ENCODE results near the gene FAM135A. TPM values are rescaled to one million over a fixed set of nuclear protein-coding genes. Genes with fewer than 3 reads are reported as not detected.
A peak's percentile ranks its signal among the peaks of the same experiment; 100 is the strongest.
"Not testable (repeated sequence)": the region's sequence is repeated elsewhere in the genome, so short reads cannot be mapped to it uniquely, and the experiment has no call there.

The FAM135A gene
- total and polyA plus RNA-seq, 8 donors = 7.2 to 121 (median 39.5) TPM

DNA sequence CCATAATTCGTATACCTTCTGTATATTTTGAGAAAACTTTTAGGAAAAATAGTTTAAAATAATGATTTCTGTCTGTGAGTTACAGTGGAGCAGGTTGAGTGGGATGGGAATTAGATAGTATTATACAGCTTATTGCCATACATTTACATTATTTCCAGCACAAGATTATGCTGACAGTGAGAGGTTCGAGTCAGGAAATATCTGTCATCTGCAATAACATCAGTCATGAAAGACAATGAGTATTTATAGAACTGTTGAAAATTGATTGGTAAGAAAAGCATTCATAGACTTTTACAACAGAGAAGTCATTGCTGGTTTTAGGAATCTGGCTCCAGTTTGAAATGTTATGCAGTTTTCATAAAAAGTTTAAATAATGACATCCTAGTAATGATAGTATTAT is 45.9 kb downstream of the FAM135A start:
- Histone ChIP-seq H3K27ac (no peak overlapping the region), H3K4me3 (no peak overlapping the region), H3K9me3 (no peaks in the 10 kb centered on the region), H3K4me1 (peaks cover 0 to 34% (median 12%) of the 10 kb centered on the region in 4 donors), H3K27me3 (no peaks in the 10 kb centered on the region), H3K36me3 (peaks cover 0 to 17% (median 2%) of the 10 kb centered on the region in 4 donors)
- WGBS, 5 donors = 84 to 94% (median 91%) methylated on average over 2 of the region's 2 CpGs
- no peak for DNase-seq
- intact Hi-C loops (cut with DNase I; ENCODE audit: low total_unique reads) = no loop called here
- no peak for TF ChIP-seq POLR2A (IDR thresholded peaks at IDR 0.05)
- TF ChIP-seq EP300 (IDR thresholded peaks at IDR 0.05) = no peak

- H3K9me3 ChIP-seq; DNase-seq; H3K27me3 ChIP-seq; H3K27ac ChIP-seq; H3K4me3 ChIP-seq; intact Hi-C loops (cut with DNase I; ENCODE audit: low total_unique reads): not testable (repeated sequence)
- WGBS, 5 donors = 94 to 97% (median 96%) methylated on average over 14 of the region's 14 CpGs
- H3K4me1 ChIP-seq = peaks cover 0 to 34% (median 12%) of the 10 kb centered on the region in 4 donors
- peaks cover 0 to 17% (median 2%) of the 10 kb centered on the region in 4 donors for H3K36me3 ChIP-seq
These were observed 46.4 kb downstream of the FAM135A start for GRCh38 chr6:70459699-70460098.

GRCh38 chr6:70470016-70470415 is 56.7 kb downstream of the FAM135A start:
- H3K27ac ChIP-seq = no peak overlapping the region
- H3K9me3 ChIP-seq = no peaks in the 10 kb centered on the region
- no peaks in the 10 kb centered on the region for H3K27me3 ChIP-seq
- no peak overlapping the region for H3K4me3 ChIP-seq
- H3K4me1 ChIP-seq = no peaks in the 10 kb centered on the region
- DNase-seq = no peak
- intact Hi-C loops (cut with DNase I; ENCODE audit: low total_unique reads) = no loop called here
- H3K36me3 ChIP-seq = peaks cover 0 to 22% (median 20%) of the 10 kb centered on the region in 4 donors
- TF ChIP-seq POLR2A (IDR thresholded peaks at IDR 0.05) (no peak), POLR2AphosphoS5 (IDR thresholded peaks at IDR 0.05) (no peak), EP300 (IDR thresholded peaks at IDR 0.05) (no peak)
- TF ChIP-seq, protein P1, sequence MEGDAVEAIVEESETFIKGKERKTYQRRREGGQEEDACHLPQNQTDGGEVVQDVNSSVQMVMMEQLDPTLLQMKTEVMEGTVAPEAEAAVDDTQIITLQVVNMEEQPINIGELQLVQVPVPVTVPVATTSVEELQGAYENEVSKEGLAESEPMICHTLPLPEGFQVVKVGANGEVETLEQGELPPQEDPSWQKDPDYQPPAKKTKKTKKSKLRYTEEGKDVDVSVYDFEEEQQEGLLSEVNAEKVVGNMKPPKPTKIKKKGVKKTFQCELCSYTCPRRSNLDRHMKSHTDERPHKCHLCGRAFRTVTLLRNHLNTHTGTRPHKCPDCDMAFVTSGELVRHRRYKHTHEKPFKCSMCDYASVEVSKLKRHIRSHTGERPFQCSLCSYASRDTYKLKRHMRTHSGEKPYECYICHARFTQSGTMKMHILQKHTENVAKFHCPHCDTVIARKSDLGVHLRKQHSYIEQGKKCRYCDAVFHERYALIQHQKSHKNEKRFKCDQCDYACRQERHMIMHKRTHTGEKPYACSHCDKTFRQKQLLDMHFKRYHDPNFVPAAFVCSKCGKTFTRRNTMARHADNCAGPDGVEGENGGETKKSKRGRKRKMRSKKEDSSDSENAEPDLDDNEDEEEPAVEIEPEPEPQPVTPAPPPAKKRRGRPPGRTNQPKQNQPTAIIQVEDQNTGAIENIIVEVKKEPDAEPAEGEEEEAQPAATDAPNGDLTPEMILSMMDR (IDR thresholded peaks at IDR 0.05) = no peak

DNA sequence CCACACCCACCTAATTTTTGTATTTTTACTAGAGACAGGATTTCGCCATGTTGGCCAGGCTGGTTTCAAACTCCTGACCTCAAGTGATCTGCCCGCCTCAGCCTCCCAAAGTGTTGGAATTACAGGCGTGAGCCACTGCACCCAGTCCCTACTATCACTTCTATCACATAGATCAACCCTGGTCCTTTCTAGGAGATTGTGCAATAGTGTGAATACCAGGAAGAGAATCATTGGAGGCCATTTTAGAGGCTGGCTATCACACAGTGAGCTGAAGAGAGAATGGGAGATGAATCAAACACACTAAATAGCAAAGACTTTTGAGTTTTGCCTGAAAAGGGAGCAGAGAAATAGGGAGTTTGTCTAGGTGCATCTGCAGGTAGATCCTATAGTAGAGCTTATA is 57.2 kb downstream of the FAM135A start:
- intact Hi-C loops (cut with DNase I; ENCODE audit: low total_unique reads); H3K4me3 ChIP-seq; H3K9me3 ChIP-seq; H3K27ac ChIP-seq; H3K4me1 ChIP-seq; H3K27me3 ChIP-seq; DNase-seq: not testable (repeated sequence)
- 94 to 100% (median 98%) methylated on average over 3 of the region's 3 CpGs for WGBS, 5 donors
- peaks cover 0 to 24% (median 20%) of the 10 kb centered on the region in 4 donors for H3K36me3 ChIP-seq

GRCh38 chr6:70474751-70475150 is 61.4 kb downstream of the FAM135A start:
- Histone ChIP-seq H3K4me3 (no peak overlapping the region), H3K27ac (no peak overlapping the region), H3K36me3 (peaks cover 2 to 46% (median 37%) of the 10 kb centered on the region in 4 donors), H3K27me3 (no peaks in the 10 kb centered on the region), H3K4me1 (peaks cover 0 to 14% (median 2%) of the 10 kb centered on the region in 4 donors), H3K9me3 (no peaks in the 10 kb centered on the region)
- intact Hi-C loops (cut with DNase I; ENCODE audit: low total_unique reads) = no loop called here
- TF ChIP-seq, protein P1 (IDR thresholded peaks at IDR 0.05) = no peak
- TF ChIP-seq EP300 (IDR thresholded peaks at IDR 0.05) = no peak
- TF ChIP-seq POLR2A (IDR thresholded peaks at IDR 0.05) = no peak
- TF ChIP-seq POLR2AphosphoS5 (IDR thresholded peaks at IDR 0.05) = no peak
- peak in 1 of 2 donors; percentile 18 for DNase-seq
- WGBS, 5 donors = 85 to 89% (median 86%) methylated on average over 3 of the region's 3 CpGs

DNA sequence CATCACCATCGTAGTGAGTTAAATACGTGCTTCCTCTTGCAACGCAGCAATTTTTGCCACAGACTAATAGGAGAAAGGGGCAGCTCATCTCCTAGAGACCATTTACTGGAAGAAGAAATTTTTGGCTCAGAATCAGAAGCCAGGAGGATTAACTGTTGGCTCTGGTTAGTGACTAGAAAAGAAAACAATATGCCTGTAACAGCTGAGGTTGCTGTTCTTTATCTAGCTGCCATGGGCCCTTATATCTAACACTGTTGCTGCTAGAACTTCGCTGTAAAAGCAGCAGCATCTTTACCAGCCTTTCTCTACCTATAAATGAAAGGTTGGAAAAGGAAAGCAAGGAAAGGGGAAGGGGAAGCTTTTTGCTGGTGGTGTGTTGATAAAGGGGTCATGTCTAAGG is 65.9 kb downstream of the FAM135A start:
- peaks cover 2 to 55% (median 29%) of the 10 kb centered on the region in 4 donors for H3K36me3 ChIP-seq
- WGBS, 5 donors = 21 to 32% (median 28%) methylated on average over 4 of the region's 4 CpGs
- H3K27me3 ChIP-seq = no peaks in the 10 kb centered on the region
- intact Hi-C loops (cut with DNase I; ENCODE audit: low total_unique reads) = no loop called here
- peaks cover 0 to 26% (median 8%) of the 10 kb centered on the region in 4 donors for H3K4me1 ChIP-seq
- H3K9me3 ChIP-seq = no peaks in the 10 kb centered on the region
- H3K27ac ChIP-seq = peak overlapping the region in 1 of 5 donors; percentile 14
- DNase-seq = peak in 1 of 2 donors; percentile 47
- peak in 1 of 3 donors; percentile 24 for TF ChIP-seq POLR2AphosphoS5 (IDR thresholded peaks at IDR 0.05)
- TF ChIP-seq, protein P1 (IDR thresholded peaks at IDR 0.05) = no peak
- no peak overlapping the region for H3K4me3 ChIP-seq

DNA sequence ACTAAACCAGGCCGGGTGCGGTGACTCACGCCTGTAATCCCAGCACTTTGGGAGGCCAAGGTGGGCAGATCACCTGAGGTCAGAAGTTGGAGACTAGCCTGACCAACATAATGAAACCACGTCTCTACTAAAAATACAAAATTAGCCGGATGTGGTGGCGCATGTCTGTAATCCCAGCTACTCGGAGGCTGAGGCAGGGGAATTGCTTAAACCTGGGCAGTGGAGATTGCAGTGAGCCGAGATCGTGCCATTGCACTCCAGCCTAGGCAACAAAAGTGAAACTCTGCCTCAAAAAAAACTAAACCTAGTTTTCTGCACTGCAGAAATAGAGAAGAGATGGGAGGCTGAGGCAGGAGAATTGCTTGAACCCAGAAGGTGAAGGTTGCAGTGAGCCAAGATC is 73.3 kb downstream of the FAM135A start:
- DNase-seq; H3K9me3 ChIP-seq; H3K4me3 ChIP-seq; H3K27me3 ChIP-seq; H3K27ac ChIP-seq; intact Hi-C loops (cut with DNase I; ENCODE audit: low total_unique reads); H3K4me1 ChIP-seq: not testable (repeated sequence)
- peaks cover 0 to 35% (median 29%) of the 10 kb centered on the region in 4 donors for H3K36me3 ChIP-seq
- WGBS, 5 donors = 89 to 96% (median 93%) methylated on average over 9 of the region's 9 CpGs
